Fibroblast of pulmonary artery (primary cell): ENCODE results near the gene PGK1.
"Not testable (repeated sequence)": the region's sequence is repeated elsewhere in the genome, so short reads cannot be mapped to it uniquely, and the experiment has no call there.

ENCODE experiments used
- DNase-seq: peaks from one replicate; pipeline ENCODE4 v3.0.0-alpha.2; 2010; ENCODE audit warnings: low read depth
- H3K4me3 ChIP-seq: replicated peaks from 2 replicates; pipeline ENCODE4 v1.5.1; 2011; ENCODE audit warnings: low read depth, mild to moderate bottlenecking, control low read depth, low read length, moderate library complexity
- CTCF ChIP-seq: IDR thresholded peaks from 2 replicates; pipeline ENCODE4 v1.5.1; 2011; ENCODE audit warnings: mild to moderate bottlenecking, control low read depth, low read length, inconsistent platforms; ENCODE audit errors: missing control alignments

The PGK1 gene

GRCh38 chrX:78074088-78074487, 30.0 kb upstream of the PGK1 start:
- TF ChIP-seq CTCF = no peak
- no peak overlapping the region for H3K4me3 ChIP-seq

GRCh38 chrX:78075787-78076389, 28.2 kb upstream of the PGK1 start:
- DNase-seq = no peak
- H3K4me3 ChIP-seq = no peak overlapping the region
- no peak for TF ChIP-seq CTCF

More at GRCh38 chrX:78074088-78074487, 30.0 kb upstream of the PGK1 start:
- DNase-seq = no peak

- H3K4me3 ChIP-seq, DNase-seq: not testable (repeated sequence)
These were observed 22.6 kb upstream of the PGK1 start for GRCh38 chrX:78081413-78081812.

- TF ChIP-seq CTCF = peak; percentile 54
- no peak overlapping the region for H3K4me3 ChIP-seq
- peak; percentile 67 for DNase-seq
These were observed 11.8 kb upstream of the PGK1 start for GRCh38 chrX:78092296-78092695.

- DNase-seq = no peak
These were observed 5.9 kb upstream of the PGK1 start for GRCh38 chrX:78098108-78098507.

GRCh38 chrX:78102091-78102490, 2.0 kb upstream of the PGK1 start:
- DNase-seq = no peak
- H3K4me3 ChIP-seq = no peak overlapping the region
- no peak for TF ChIP-seq CTCF

More at GRCh38 chrX:78098108-78098507, 5.9 kb upstream of the PGK1 start:
- no peak for TF ChIP-seq CTCF
- H3K4me3 ChIP-seq = no peak overlapping the region

- DNase-seq = no peak
- TF ChIP-seq CTCF = no peak
- H3K4me3 ChIP-seq = peak overlapping the region; percentile 54
These were observed 936 bp upstream of the PGK1 start for GRCh38 chrX:78103001-78103622.
